Type B pancreatic cell (in vitro differentiated cells): ENCODE measurements around the gene PIGQ. TPM values are rescaled to one million over a fixed set of nuclear protein-coding genes. Genes with fewer than 3 reads are reported as not detected.

Experiments
- DNase-seq: peaks from one replicate; pipeline ENCODE4 v3.0.0; 2021; ENCODE audit warnings: mixed read lengths; ENCODE audit not compliant: unreplicated experiment; ENCODE audit errors: extremely low spot score
- H3K27ac Mint-ChIP-seq: 2 replicates; pipeline ENCODE4 v1.8.0; 2021; ENCODE audit warnings: mild to moderate bottlenecking, mixed read lengths
- H3K27me3 Mint-ChIP-seq: 2 replicates; pipeline ENCODE4 v1.8.0; 2021; ENCODE audit warnings: mixed read lengths
- H3K36me3 Mint-ChIP-seq: 2 replicates; pipeline ENCODE4 v1.8.0; 2021; ENCODE audit warnings: mixed read lengths
- H3K4me1 Mint-ChIP-seq: one replicate; pipeline ENCODE4 v1.8.0; 2021; ENCODE audit warnings: mixed read lengths; ENCODE audit not compliant: unreplicated experiment
- H3K4me3 Mint-ChIP-seq: 2 replicates; pipeline ENCODE4 v1.8.0; 2021; ENCODE audit warnings: mild to moderate bottlenecking, mixed read lengths
- H3K9me3 Mint-ChIP-seq: 2 replicates; pipeline ENCODE4 v1.8.0; 2021; ENCODE audit warnings: mixed read lengths
- total RNA-seq: library from RNA; stranded (reverse); gene quantifications from 2 replicates; pipeline ENCODE4 v1.2.1, GENCODE V29; 2021; ENCODE audit warnings: low replicate concordance
- TF ChIP-seq, protein P1 (sequence below): fragments of 200-600 bp; sonication (generic); conservative IDR thresholded peaks from 2 replicates; pipeline ENCODE4 v1.5.0; 2021; ENCODE audit warnings: antibody characterized with exemption, mild to moderate bottlenecking

PIGQ gene
- total RNA-seq, 1 donor from 2014 or later = 83.5 TPM

DNA sequence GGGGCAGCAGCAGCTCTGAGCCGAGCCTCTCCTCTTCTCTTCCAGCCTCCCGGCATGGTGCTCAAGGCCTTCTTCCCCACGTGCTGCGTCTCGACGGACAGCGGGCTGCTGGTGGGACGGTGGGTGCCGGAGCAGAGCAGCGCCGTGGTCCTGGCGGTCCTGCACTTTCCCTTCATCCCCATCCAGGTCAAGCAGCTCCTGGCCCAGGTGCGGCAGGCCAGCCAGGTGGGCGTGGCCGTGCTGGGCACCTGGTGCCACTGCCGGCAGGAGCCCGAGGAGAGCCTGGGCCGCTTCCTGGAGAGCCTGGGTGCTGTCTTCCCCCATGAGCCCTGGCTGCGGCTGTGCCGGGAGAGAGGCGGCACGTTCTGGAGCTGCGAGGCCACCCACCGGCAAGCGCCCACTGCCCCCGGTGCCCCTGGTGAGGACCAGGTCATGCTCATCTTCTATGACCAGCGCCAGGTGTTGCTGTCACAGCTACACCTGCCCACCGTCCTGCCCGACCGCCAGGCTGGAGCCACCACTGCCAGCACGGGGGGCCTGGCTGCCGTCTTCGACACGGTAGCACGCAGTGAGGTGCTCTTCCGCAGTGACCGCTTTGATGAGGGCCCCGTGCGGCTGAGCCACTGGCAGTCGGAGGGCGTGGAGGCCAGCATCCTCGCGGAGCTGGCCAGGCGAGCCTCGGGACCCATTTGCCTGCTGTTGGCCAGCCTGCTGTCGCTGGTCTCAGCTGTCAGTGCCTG is 4.4 kb downstream of the PIGQ start:
- DNase-seq = no peak
- no peak overlapping the region for H3K4me3 Mint-ChIP-seq
- H3K27me3 Mint-ChIP-seq = no peaks in the 10 kb centered on the region

DNA sequence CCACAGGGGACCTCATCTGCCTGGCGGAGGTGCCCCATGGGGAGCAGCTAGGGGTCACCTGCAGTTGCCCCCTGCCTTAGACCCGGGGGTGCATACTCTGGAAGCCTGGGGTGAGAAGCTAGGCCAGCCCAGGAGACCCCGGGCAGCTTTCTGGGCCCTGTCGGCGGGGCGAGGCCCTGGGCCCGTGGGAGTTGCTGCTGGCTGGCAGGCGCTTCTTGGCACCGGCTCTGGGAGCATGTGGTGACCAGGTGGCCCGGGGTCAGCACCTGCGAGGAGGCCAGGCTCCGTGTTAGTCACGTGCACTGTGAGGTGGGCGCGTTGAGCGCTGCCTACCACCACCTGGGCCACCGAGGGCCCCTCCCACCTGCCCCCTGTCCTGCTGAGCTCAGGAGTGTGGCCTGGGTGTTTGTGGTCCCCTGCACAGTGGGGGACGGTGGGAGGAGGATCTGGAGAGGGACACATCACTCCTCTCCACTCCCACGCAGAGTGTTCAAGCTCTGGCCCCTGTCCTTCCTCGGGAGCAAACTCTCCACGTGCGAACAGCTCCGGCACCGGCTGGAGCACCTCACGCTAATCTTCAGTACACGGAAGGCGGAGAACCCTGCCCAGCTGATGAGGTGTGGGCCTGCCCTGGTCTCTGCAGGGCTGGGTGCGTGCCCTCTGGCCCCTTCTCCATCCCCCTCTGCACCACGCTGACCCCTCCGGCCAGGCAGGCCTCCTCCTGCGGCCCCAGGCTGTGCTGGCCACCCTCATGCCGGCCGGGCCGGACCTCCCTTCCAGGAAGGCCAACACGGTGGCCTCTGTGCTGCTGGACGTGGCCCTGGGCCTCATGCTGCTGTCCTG is 5.8 kb downstream of the PIGQ start:
- Mint-ChIP-seq H3K4me3 (no peak overlapping the region), H3K9me3 (no peaks in the 10 kb centered on the region), H3K27ac (no peak overlapping the region), H3K4me1 (peaks cover 15% of the 10 kb centered on the region), H3K27me3 (no peaks in the 10 kb centered on the region), H3K36me3 (no peaks in the 10 kb centered on the region)
- DNase-seq = no peak
- TF ChIP-seq, protein P1, sequence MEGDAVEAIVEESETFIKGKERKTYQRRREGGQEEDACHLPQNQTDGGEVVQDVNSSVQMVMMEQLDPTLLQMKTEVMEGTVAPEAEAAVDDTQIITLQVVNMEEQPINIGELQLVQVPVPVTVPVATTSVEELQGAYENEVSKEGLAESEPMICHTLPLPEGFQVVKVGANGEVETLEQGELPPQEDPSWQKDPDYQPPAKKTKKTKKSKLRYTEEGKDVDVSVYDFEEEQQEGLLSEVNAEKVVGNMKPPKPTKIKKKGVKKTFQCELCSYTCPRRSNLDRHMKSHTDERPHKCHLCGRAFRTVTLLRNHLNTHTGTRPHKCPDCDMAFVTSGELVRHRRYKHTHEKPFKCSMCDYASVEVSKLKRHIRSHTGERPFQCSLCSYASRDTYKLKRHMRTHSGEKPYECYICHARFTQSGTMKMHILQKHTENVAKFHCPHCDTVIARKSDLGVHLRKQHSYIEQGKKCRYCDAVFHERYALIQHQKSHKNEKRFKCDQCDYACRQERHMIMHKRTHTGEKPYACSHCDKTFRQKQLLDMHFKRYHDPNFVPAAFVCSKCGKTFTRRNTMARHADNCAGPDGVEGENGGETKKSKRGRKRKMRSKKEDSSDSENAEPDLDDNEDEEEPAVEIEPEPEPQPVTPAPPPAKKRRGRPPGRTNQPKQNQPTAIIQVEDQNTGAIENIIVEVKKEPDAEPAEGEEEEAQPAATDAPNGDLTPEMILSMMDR = no peak

More for the DNA sequence above, 4.4 kb downstream of the PIGQ start:
- TF ChIP-seq, protein P1 = no peak
- H3K4me1 Mint-ChIP-seq = peaks cover 18% of the 10 kb centered on the region
- H3K9me3 Mint-ChIP-seq = no peaks in the 10 kb centered on the region
- H3K27ac Mint-ChIP-seq = no peak overlapping the region
- no peaks in the 10 kb centered on the region for H3K36me3 Mint-ChIP-seq

DNA sequence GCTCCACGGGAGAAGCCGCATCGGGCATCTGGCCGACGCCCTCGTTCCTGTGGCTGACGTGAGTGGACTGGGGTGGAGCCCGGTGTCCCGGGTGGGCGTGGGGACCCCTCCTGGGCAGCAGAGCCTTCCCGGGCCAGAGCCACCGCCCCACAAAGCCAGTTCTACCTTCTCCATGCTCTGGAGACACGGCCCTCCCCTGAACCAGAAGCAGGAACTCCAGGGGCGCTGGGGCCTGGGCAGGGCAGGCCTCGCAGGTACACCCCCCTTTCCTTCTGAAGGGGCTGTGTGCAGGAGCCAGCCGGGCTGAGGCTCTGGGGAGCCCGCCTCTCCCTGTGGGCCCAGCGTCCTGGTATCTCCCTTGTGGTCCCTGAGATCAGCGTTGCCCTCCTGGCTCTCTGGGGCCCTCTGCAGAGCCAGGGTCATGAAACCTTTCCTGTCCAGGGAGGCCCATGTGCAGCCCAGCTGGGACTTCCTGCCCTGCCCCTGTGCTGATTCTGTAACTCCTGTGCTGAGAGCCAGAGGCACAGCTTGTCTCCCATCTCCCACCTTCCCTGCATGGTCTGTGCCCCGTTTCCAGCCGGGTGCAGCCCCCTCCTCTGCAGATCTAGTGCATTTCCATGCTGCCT is 6.5 kb downstream of the PIGQ start:
- peaks cover 8% of the 10 kb centered on the region for H3K4me1 Mint-ChIP-seq
- no peaks in the 10 kb centered on the region for H3K36me3 Mint-ChIP-seq
- TF ChIP-seq, protein P1 = no peak
- no peaks in the 10 kb centered on the region for H3K27me3 Mint-ChIP-seq
- H3K27ac Mint-ChIP-seq = no peak overlapping the region
- no peak overlapping the region for H3K4me3 Mint-ChIP-seq
- DNase-seq = no peak
- H3K9me3 Mint-ChIP-seq = no peaks in the 10 kb centered on the region

DNA sequence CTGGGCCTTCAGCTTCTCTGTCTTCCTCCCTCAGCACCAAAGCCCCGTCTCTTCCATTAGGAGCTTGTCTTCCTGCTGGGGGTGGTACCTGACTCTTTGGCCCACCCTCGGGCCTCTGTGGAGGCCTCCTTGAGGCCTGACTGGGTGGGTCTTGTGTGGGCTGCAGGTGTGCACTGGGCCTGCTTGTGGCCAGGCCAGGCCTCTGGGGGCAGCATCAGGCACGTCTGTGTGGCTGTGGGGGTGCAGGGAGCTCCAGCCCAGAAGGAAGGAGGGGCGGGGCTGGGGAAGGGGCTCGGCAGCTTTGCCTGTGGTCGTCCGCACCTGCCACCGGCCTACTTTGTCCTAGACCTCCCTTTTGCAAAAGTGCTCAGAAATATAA is 7.0 kb downstream of the PIGQ start:
- H3K27ac Mint-ChIP-seq = no peak overlapping the region
- H3K9me3 Mint-ChIP-seq = no peaks in the 10 kb centered on the region
- TF ChIP-seq, protein P1 = peak; percentile 26
- H3K4me1 Mint-ChIP-seq = peaks cover 3% of the 10 kb centered on the region
- no peak overlapping the region for H3K4me3 Mint-ChIP-seq
- no peak for DNase-seq
- no peaks in the 10 kb centered on the region for H3K27me3 Mint-ChIP-seq
- no peaks in the 10 kb centered on the region for H3K36me3 Mint-ChIP-seq

DNA sequence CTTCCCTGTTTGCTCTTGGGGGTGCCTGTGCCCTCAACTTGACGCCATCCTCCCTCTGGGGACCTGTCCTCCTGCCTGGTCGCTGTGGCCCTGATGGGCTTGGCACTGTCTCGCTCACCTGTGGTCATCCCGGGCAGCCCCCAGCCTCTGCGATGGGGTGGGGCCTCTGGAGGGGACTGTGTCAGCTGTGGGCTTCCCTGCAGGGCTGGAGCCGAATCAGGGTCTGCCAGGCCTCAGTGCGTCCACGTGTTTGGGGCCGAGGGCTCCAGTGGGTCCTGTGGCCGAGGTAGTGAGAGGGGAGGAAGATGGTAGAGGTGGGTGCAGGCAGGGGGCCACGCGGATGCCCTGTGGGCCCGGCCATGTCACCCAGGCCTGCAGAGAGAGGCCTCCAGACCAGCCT is 8.0 kb downstream of the PIGQ start:
- TF ChIP-seq, protein P1 = no peak
- no peak for DNase-seq
- no peaks in the 10 kb centered on the region for H3K4me1 Mint-ChIP-seq
- H3K4me3 Mint-ChIP-seq = no peak overlapping the region
- no peaks in the 10 kb centered on the region for H3K9me3 Mint-ChIP-seq
- H3K27ac Mint-ChIP-seq = no peak overlapping the region
- no peaks in the 10 kb centered on the region for H3K27me3 Mint-ChIP-seq
- no peaks in the 10 kb centered on the region for H3K36me3 Mint-ChIP-seq
